HT-29 (cell line): Measurements from ENCODE around the gene RCAN3. TPM values are rescaled to one million over a fixed set of nuclear protein-coding genes. Genes with fewer than 3 reads are reported as not detected.
A peak's percentile ranks its signal among the peaks of the same experiment; 100 is the strongest.
"Not testable (repeated sequence)": the region's sequence is repeated elsewhere in the genome, so short reads cannot be mapped to it uniquely, and the experiment has no call there.

Source experiments
- DNase-seq: peaks from one replicate; pipeline ENCODE4 v3.0.0-alpha.2; 2015; ENCODE audit warnings: low spot score
- total RNA-seq: library from RNA; depleted of rRNA; stranded (reverse); fragments of >200 nt; shearing (Covaris generic); gene quantifications from 2 replicates; pipeline ENCODE4 v1.2.3, GENCODE V29; 2014

Gene RCAN3
- total RNA-seq, 1 experiment from 2014 or later = 13.2 TPM

- DNase-seq = no peak
These were observed 11.1 kb downstream of the RCAN3 start for GRCh38 chr1:24513706-24514105.

GRCh38 chr1:24514946-24515345 is 12.3 kb downstream of the RCAN3 start:
- DNase-seq = no peak

GRCh38 chr1:24515671-24516209 is 13.1 kb downstream of the RCAN3 start:
- DNase-seq = not testable (repeated sequence)

GRCh38 chr1:24516506-24516905 is 13.9 kb downstream of the RCAN3 start:
- no peak for DNase-seq

- DNase-seq = no peak
These were observed 15.3 kb downstream of the RCAN3 start for GRCh38 chr1:24517898-24518297.

- not testable (repeated sequence) for DNase-seq
These were observed 17.6 kb downstream of the RCAN3 start for GRCh38 chr1:24520282-24520681.

GRCh38 chr1:24525606-24526005 is 23.0 kb downstream of the RCAN3 start:
- DNase-seq = no peak

- no peak for DNase-seq
These were observed 23.4 kb downstream of the RCAN3 start for GRCh38 chr1:24526045-24526444.

- DNase-seq = peak; percentile 40
These were observed 24.4 kb downstream of the RCAN3 start for GRCh38 chr1:24526940-24527542.

- DNase-seq = no peak
These were observed 26.1 kb downstream of the RCAN3 start for GRCh38 chr1:24528744-24529143.

GRCh38 chr1:24529292-24529691 is 26.7 kb downstream of the RCAN3 start:
- DNase-seq = not testable (repeated sequence)

GRCh38 chr1:24535021-24535424 is 32.4 kb downstream of the RCAN3 start:
- DNase-seq = no peak

GRCh38 chr1:24535778-24536177 is 33.1 kb downstream of the RCAN3 start:
- DNase-seq = no peak

GRCh38 chr1:24536391-24536840 is 33.8 kb downstream of the RCAN3 start:
- DNase-seq = peak; percentile 44

GRCh38 chr1:24540051-24540905 is 37.6 kb downstream of the RCAN3 start:
- peak; percentile 33 for DNase-seq

- DNase-seq = peak; percentile 87
These were observed 38.5 kb downstream of the RCAN3 start for GRCh38 chr1:24540906-24541710.

- peak; percentile 37 for DNase-seq
These were observed 39.2 kb downstream of the RCAN3 start for GRCh38 chr1:24541711-24542346.

- DNase-seq = peak; percentile 43
These were observed 41.6 kb downstream of the RCAN3 start for GRCh38 chr1:24544239-24544638.

GRCh38 chr1:24545662-24546061 is 43.0 kb downstream of the RCAN3 start:
- DNase-seq = no peak

GRCh38 chr1:24547195-24547594 is 44.6 kb downstream of the RCAN3 start:
- no peak for DNase-seq

- DNase-seq = no peak
These were observed 45.4 kb downstream of the RCAN3 start for GRCh38 chr1:24548070-24548469.
